ENCODE results near the gene EIF2D. TPM values are rescaled to one million over a fixed set of nuclear protein-coding genes. Genes with fewer than 3 reads are reported as not detected.
A peak's percentile ranks its signal among the peaks of the same experiment; 100 is the strongest.

EIF2D gene
- total and polyA plus RNA-seq, 9 of the 15 experiments (the other 6 are each of a cell fraction or from before 2014, with no cell fraction given): 81.1 to 138 (median 93.9) TPM

DNA sequence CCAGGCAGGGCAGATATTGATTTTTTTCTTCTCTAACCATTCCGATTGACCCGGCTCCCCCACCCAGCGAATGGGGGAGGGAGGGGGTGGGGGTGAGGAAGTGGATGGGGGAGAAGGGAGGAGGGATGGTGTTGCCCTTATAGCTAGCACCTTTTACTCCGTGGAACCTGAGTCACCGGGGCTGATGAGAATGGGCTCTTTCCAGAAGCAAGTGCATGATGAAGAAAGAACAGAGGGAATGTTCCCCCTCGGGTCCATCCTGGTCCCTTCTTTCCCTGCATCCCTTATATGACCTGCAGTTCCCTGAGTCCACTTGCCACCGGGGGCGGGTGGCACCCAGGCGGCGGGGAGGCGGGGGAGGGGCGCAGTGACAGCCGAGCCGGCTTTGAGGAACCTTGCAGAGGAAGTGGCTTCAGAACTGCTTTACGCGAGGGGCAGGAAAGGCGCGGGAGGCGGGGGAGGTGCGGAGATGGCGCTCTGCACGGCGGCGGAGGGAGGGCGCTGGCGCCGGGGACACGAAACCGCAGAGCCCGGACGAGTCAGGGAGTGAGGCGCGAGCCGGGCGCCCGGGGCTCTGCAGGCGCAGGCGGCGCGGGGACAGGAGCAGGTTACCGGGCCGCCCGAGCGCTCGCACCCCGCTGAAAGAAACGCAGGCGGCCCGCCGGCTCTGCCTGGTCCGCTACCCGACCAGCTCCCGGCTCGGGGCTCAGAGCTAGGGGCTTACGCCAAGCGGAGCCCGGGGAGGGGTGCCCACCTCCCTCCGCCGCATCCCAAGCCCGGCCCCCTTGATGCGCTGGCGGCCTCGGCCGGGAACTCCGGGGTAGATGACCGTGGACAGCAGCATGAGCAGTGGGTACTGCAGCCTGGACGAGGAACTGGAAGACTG, 55.3 kb downstream of the EIF2D start (continued):
- TF ChIP-seq DEAF1 (CRISPR knock-in tag; IDR thresholded peaks at IDR 0.05) (no peak), ZFP1 (CRISPR knock-in tag; IDR thresholded peaks at IDR 0.05) (no peak), STAG1 (CRISPR knock-in tag; IDR thresholded peaks at IDR 0.05; ENCODE audit: borderline replicate concordance) (no peak), ZNF174 (CRISPR knock-in tag; IDR thresholded peaks at IDR 0.05) (no peak), MEF2A (IDR thresholded peaks at IDR 0.05; ENCODE audit: control insufficient read depth, low read depth, low read length) (no peak), SRSF7 (optimal IDR thresholded peaks at IDR 0.05; ENCODE audit: low read depth, low read length) (no peak), ELF2 (CRISPR knock-in tag; IDR thresholded peaks at IDR 0.05) (peak; percentile 65; the same call in 1 of the 2 replicates), PTBP1 (IDR thresholded peaks at IDR 0.05; ENCODE audit: low read depth, low read length) (no peak), TCF15 (CRISPR knock-in tag; IDR thresholded peaks at IDR 0.05) (no peak), SAFB (IDR thresholded peaks at IDR 0.05; ENCODE audit: borderline replicate concordance, low read depth, low read length) (no peak), JUN (IDR thresholded peaks at IDR 0.05; ENCODE audit: borderline replicate concordance, low read depth, low read length) (no peak), JUN (CRISPR knock-in tag; IDR thresholded peaks at IDR 0.05; ENCODE audit: borderline replicate concordance) (peak; percentile 62; the same call in 1 of the 2 replicates), TAF1 (IDR thresholded peaks at IDR 0.05; ENCODE audit: control insufficient read depth, extremely low read depth, insufficient read depth, low read length, severe bottlenecking) (peak; percentile 76), E2F5 (CRISPR knock-in tag; IDR thresholded peaks at IDR 0.05) (no peak), MBD2 (IDR thresholded peaks at IDR 0.05; ENCODE audit: borderline replicate concordance, low read depth) (peak; percentile 51; the same call in 1 of the 2 replicates)
- TF ChIP-seq, protein P1, sequence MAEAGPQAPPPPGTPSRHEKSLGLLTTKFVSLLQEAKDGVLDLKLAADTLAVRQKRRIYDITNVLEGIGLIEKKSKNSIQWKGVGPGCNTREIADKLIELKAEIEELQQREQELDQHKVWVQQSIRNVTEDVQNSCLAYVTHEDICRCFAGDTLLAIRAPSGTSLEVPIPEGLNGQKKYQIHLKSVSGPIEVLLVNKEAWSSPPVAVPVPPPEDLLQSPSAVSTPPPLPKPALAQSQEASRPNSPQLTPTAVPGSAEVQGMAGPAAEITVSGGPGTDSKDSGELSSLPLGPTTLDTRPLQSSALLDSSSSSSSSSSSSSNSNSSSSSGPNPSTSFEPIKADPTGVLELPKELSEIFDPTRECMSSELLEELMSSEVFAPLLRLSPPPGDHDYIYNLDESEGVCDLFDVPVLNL (CRISPR knock-in tag; IDR thresholded peaks at IDR 0.05; ENCODE audit: low read depth): no peak; the same call in 1 of the 2 replicates
- TF ChIP-seq, protein P2, sequence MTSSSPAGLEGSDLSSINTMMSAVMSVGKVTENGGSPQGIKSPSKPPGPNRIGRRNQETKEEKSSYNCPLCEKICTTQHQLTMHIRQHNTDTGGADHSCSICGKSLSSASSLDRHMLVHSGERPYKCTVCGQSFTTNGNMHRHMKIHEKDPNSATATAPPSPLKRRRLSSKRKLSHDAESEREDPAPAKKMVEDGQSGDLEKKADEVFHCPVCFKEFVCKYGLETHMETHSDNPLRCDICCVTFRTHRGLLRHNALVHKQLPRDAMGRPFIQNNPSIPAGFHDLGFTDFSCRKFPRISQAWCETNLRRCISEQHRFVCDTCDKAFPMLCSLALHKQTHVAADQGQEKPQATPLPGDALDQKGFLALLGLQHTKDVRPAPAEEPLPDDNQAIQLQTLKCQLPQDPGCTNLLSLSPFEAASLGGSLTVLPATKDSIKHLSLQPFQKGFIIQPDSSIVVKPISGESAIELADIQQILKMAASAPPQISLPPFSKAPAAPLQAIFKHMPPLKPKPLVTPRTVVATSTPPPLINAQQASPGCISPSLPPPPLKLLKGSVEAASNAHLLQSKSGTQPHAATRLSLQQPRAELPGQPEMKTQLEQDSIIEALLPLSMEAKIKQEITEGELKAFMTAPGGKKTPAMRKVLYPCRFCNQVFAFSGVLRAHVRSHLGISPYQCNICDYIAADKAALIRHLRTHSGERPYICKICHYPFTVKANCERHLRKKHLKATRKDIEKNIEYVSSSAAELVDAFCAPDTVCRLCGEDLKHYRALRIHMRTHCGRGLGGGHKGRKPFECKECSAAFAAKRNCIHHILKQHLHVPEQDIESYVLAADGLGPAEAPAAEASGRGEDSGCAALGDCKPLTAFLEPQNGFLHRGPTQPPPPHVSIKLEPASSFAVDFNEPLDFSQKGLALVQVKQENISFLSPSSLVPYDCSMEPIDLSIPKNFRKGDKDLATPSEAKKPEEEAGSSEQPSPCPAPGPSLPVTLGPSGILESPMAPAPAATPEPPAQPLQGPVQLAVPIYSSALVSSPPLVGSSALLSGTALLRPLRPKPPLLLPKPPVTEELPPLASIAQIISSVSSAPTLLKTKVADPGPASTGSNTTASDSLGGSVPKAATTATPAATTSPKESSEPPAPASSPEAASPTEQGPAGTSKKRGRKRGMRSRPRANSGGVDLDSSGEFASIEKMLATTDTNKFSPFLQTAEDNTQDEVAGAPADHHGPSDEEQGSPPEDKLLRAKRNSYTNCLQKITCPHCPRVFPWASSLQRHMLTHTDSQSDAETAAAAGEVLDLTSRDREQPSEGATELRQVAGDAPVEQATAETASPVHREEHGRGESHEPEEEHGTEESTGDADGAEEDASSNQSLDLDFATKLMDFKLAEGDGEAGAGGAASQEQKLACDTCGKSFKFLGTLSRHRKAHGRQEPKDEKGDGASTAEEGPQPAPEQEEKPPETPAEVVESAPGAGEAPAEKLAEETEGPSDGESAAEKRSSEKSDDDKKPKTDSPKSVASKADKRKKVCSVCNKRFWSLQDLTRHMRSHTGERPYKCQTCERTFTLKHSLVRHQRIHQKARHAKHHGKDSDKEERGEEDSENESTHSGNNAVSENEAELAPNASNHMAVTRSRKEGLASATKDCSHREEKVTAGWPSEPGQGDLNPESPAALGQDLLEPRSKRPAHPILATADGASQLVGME (CRISPR knock-in tag; IDR thresholded peaks at IDR 0.05): peak; percentile 85; the same call in 1 of the 2 replicates
